ENCODE data around the gene OSBP.

- TF ChIP-seq CHD4 (IDR thresholded peaks at IDR 0.05; ENCODE audit: insufficient read depth, insufficient replicate concordance, low read depth, low read length, poor library complexity, severe bottlenecking) = no peak
- TF ChIP-seq ETV6 (IDR thresholded peaks at IDR 0.05; ENCODE audit: borderline replicate concordance in 1 of 2, low read depth in 2 of 2, low read length in 1 of 2) = no peak
- no peak for TF ChIP-seq ETV6 (CRISPR knock-in tag; IDR thresholded peaks at IDR 0.05; ENCODE audit: borderline replicate concordance)
- no peak for TF ChIP-seq NCOA1 (IDR thresholded peaks at IDR 0.05; ENCODE audit: low read depth)
- no peak for TF ChIP-seq FOXA3 (CRISPR knock-in tag; conservative IDR thresholded peaks at IDR 0.05 in 1 of 2, IDR thresholded peaks at IDR 0.05 in 1 of 2)
- TF ChIP-seq SMARCC2 (IDR thresholded peaks at IDR 0.05; ENCODE audit: low read depth) = no peak
- TF ChIP-seq MNT (conservative IDR thresholded peaks at IDR 0.05) = no peak
- TF ChIP-seq ID3 (CRISPR knock-in tag; IDR thresholded peaks at IDR 0.05) = no peak
- no peak for TF ChIP-seq ID3 (tag; IDR thresholded peaks at IDR 0.05)
- TF ChIP-seq, protein P1, sequence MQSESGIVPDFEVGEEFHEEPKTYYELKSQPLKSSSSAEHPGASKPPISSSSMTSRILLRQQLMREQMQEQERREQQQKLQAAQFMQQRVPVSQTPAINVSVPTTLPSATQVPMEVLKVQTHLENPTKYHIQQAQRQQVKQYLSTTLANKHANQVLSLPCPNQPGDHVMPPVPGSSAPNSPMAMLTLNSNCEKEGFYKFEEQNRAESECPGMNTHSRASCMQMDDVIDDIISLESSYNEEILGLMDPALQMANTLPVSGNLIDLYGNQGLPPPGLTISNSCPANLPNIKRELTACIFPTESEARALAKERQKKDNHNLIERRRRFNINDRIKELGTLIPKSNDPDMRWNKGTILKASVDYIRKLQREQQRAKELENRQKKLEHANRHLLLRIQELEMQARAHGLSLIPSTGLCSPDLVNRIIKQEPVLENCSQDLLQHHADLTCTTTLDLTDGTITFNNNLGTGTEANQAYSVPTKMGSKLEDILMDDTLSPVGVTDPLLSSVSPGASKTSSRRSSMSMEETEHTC (IDR thresholded peaks at IDR 0.05) = no peak
- no peak for TF ChIP-seq YY1 (IDR thresholded peaks at IDR 0.05; ENCODE audit: borderline replicate concordance in 1 of 3, control insufficient read depth in 1 of 3, extremely low read depth in 1 of 3, insufficient read depth in 3 of 3, insufficient read length in 1 of 3, insufficient replicate concordance in 2 of 3, low read depth in 1 of 3, low read length in 2 of 3)
These were observed 14.4 kb upstream of the OSBP start for GRCh38 chr11:59629996-59630395.

Measured in K562 (cell line).